Stomach (tissue), 9 donors: ENCODE results near the gene DAB1. TPM values are rescaled to one million over a fixed set of nuclear protein-coding genes. Genes with fewer than 3 reads are reported as not detected.

ENCODE experiments used
- DNase-seq, 2 donors: peaks; one replicate each; pipeline versions ENCODE4 v3.0.0 to v3.0.0-alpha.2; 2013 to 2019
- H3K27ac ChIP-seq, 5 donors: fragments of 200-600 bp in 4 of 5; sonication (generic) in 4 of 5; one replicate each; pipeline ENCODE4 v1.5.1; 2013 to 2019; ENCODE audit warnings: mild to moderate bottlenecking in 1 of 5, moderate library complexity in 1 of 5
- H3K27me3 ChIP-seq, 3 donors: fragments of 200-600 bp; sonication (generic); one replicate each; pipeline ENCODE4 v1.5.1; 2017 to 2019; ENCODE audit warnings: mixed run types in 1 of 3
- H3K36me3 ChIP-seq, 4 donors: fragments of 200-600 bp; sonication (generic); 1 replicate in 3 of 4; 2 replicates in 1 of 4; pipeline ENCODE4 v1.5.1; 2016 to 2019
- H3K4me1 ChIP-seq, 4 donors: fragments of 200-600 bp; sonication (generic); one replicate each; pipeline ENCODE4 v1.5.1; 2016 to 2019
- H3K4me3 ChIP-seq, 4 donors: fragments of 200-600 bp; sonication (generic) in 3 of 4; one replicate each; pipeline ENCODE4 v1.5.1; 2016 to 2019; ENCODE audit warnings: mild to moderate bottlenecking in 1 of 4
- H3K9me3 ChIP-seq, 4 donors: fragments of 200-600 bp; sonication (generic); one replicate each; pipeline ENCODE4 v1.5.1; 2016 to 2019
- EP300 ChIP-seq: sonication (generic); formaldehyde crosslinking; IDR thresholded peaks from one replicate; pipeline ENCODE4 v1.6.1; 2017; ENCODE audit warnings: antibody characterized with exemption
- POLR2A ChIP-seq, 4 donors: fragments of 450-650 bp; IDR thresholded peaks; one replicate each; pipeline ENCODE4 v1.6.1; 2016; ENCODE audit warnings: antibody characterized with exemption in 4 of 4, control low read depth in 2 of 4, mild to moderate bottlenecking in 1 of 4, moderate library complexity in 1 of 4
- POLR2AphosphoS5 ChIP-seq, 3 donors: sonication (generic); formaldehyde crosslinking; IDR thresholded peaks; one replicate each; pipeline ENCODE4 v1.6.1; 2016; ENCODE audit warnings: antibody characterized with exemption in 3 of 3
- WGBS, 5 donors: extraction: QIAGEN DNeasy Blood & Tissue Kit in 3 of 5; methylation state at CpG; one replicate each; pipeline versions ENCODE4 v1.1.5 to v1.1.7; 2013 to 2018; 5-methylcytosine and 5-hydroxymethylcytosine counted together
- intact Hi-C: fragments of 100-400 bp; cut with DNase I; formaldehyde crosslinking; loops from one replicate; pipeline ENCODE4 v1.15.1; 2023; ENCODE audit warnings: low total_unique reads
- polyA plus RNA-seq, 3 donors: library from polyadenylated mRNA; stranded (reverse); fragments of 200-250 nt; gene quantifications; one replicate each; pipeline ENCODE4 v1.2.3, GENCODE V29; 2013
- total RNA-seq, 5 donors: library from RNA; depleted of rRNA; stranded (reverse); fragments of >200 nt; gene quantifications; one replicate each; pipeline versions ENCODE4 v1.1.0 to v1.2.3, GENCODE V29; 2014 to 2016
- TF ChIP-seq, protein P1 (sequence below), 7 experiments: fragments of 450-650 bp in 4 of 7; fragments of 200-600 bp in 3 of 7; sonication (generic) in 3 of 7; IDR thresholded peaks; one replicate each; pipeline ENCODE4 v1.5.1; 2016 to 2019; ENCODE audit warnings: antibody characterized with exemption in 7 of 7, control low read depth in 2 of 7, mild to moderate bottlenecking in 1 of 7
- donor health status: healthy with polysubstance abuse.
- donor health status: Bipolar disorder and iron deficiency.
- donor health status: healthy.

Gene DAB1
- total and polyA plus RNA-seq, 8 donors: under 0.01 to 3.5 (median 0.61) TPM; not detected in 1

DNA sequence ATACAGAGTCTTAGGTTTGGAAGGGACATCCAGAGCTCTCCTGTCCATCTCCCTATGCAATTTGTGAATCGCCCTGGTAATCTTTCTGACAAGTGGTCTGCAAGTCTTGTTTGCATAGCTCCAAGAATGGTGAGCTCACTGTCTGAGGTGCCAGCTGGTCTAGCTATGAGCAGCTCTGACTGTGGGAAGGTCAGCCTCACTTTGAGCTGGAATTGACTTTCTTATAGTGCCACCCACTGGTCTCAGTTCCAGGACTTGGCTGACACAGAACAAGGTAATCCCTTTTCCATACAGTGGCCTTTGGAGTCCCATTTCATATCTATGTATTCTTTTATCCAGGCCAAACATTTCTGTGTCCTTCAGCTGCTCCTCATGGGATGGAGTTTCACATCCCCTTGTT is 362.5 kb downstream of the DAB1 start:
- H3K27ac ChIP-seq: no peak overlapping the region
- H3K9me3 ChIP-seq: no peaks in the 10 kb centered on the region
- H3K36me3 ChIP-seq: no peaks in the 10 kb centered on the region
- WGBS, 5 donors: 28 to 60% (median 44%) methylated on average over 1 of the region's 1 CpG
- no peak overlapping the region for H3K4me3 ChIP-seq
- TF ChIP-seq POLR2AphosphoS5 (IDR thresholded peaks at IDR 0.05): no peak
- TF ChIP-seq, protein P1, sequence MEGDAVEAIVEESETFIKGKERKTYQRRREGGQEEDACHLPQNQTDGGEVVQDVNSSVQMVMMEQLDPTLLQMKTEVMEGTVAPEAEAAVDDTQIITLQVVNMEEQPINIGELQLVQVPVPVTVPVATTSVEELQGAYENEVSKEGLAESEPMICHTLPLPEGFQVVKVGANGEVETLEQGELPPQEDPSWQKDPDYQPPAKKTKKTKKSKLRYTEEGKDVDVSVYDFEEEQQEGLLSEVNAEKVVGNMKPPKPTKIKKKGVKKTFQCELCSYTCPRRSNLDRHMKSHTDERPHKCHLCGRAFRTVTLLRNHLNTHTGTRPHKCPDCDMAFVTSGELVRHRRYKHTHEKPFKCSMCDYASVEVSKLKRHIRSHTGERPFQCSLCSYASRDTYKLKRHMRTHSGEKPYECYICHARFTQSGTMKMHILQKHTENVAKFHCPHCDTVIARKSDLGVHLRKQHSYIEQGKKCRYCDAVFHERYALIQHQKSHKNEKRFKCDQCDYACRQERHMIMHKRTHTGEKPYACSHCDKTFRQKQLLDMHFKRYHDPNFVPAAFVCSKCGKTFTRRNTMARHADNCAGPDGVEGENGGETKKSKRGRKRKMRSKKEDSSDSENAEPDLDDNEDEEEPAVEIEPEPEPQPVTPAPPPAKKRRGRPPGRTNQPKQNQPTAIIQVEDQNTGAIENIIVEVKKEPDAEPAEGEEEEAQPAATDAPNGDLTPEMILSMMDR (IDR thresholded peaks at IDR 0.05): peak in 1 of 7 experiments; percentile 12
- TF ChIP-seq POLR2A (IDR thresholded peaks at IDR 0.05): no peak
- no peak for TF ChIP-seq EP300
- intact Hi-C loops: loop anchor here (10.0 kb wide), 1 partner anchor 237 kb away; no protein-coding TSS in a partner anchor
- no peaks in the 10 kb centered on the region for H3K27me3 ChIP-seq
- peak; percentile 30 to 60 for DNase-seq
- H3K4me1 ChIP-seq: no peaks in the 10 kb centered on the region

DNA sequence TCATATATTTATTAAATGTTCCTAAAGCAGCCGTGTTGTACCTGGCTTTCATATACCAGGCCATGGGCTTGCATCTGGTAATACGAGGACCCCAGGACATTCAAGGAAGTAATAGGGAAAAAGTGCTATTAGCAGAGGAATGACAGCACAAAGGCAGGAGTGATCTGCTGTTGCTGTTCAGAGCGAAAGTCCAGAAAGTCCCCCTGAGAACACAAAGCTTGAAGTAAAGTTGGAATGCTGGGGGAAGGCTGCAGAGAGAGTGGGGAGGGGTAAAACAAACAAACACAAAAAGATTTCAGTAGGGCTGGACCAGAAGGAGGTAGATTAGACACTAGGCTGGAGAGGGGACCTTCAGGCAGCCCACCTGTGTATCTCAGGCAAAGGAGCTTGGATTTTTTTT is 363.4 kb downstream of the DAB1 start:
- no peaks in the 10 kb centered on the region for H3K36me3 ChIP-seq
- 83 to 92% (median 87%) methylated on average over 3 of the region's 3 CpGs for WGBS, 5 donors
- TF ChIP-seq EP300: no peak
- TF ChIP-seq, protein P1 (IDR thresholded peaks at IDR 0.05): no peak
- TF ChIP-seq POLR2AphosphoS5 (IDR thresholded peaks at IDR 0.05): no peak
- H3K27ac ChIP-seq: no peak overlapping the region
- DNase-seq: no peak
- no peak overlapping the region for H3K4me3 ChIP-seq
- H3K4me1 ChIP-seq: no peaks in the 10 kb centered on the region
- no peaks in the 10 kb centered on the region for H3K9me3 ChIP-seq
- intact Hi-C loops: loop anchor here (10.0 kb wide), 1 partner anchor 236 kb away; no protein-coding TSS in a partner anchor
- H3K27me3 ChIP-seq: no peaks in the 10 kb centered on the region

DNA sequence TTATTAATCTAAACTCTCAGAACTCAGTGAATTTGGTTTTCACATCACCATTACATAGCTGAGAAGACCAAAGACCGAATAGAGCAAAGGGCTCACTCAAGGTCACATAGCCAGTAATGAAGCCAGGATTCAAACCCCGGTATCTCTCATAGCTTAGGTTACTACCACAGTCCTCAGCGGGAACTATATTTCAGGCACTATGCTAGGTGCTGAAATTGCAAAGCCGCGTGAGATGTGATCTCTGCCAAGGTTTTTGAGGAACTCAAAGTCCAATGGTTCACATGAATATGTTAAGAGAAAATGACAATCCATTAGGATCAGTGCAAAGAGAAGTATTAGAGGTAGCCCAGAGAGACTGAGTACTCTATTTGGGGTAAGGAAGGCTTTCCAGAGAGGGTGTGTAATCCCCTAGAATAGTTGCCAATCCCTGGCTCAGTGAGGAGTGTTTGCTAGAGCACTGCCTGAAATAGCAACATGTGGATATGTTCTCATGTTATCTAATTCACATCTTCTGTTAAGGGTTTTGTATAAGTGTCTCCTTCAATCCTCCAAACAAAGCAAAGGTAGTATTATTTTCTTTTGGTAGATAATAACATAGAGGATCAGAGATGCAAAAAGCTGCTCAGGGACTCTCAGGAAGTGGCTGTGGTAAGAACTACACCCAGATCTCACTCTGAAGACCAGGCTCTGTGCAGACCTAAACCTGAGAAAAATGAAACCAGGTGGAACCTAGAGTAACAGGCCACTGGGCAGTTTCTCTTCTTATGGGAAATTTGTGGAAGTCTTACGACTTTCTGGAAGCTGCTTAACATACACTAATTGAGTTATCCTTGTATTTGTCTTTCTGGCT is 365.0 kb downstream of the DAB1 start:
- TF ChIP-seq POLR2AphosphoS5 (IDR thresholded peaks at IDR 0.05): no peak
- TF ChIP-seq, protein P1 (IDR thresholded peaks at IDR 0.05): no peak
- TF ChIP-seq EP300: no peak
- no peak for TF ChIP-seq POLR2A (IDR thresholded peaks at IDR 0.05)
- intact Hi-C loops: no loop called here
- H3K36me3 ChIP-seq: no peaks in the 10 kb centered on the region

DNA sequence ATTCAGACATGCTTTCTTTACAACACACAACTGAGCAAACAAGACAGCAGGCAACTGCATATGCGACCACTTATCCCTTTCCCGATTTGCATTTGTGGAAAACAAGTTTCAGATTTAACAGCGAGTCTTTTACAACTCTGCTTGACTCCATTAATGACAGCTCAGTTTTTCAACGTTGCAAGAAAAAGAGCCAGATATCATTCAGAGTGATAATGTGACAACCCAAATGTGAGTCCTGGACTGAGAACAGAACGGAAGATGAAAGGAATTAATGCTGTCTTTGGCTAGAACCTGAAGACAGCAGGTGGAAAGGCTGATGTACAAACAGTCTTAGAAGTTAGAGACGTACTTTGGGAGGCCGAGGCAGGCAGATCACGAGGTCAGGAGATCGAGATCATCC is 375.0 kb downstream of the DAB1 start:
- no peak overlapping the region for H3K27ac ChIP-seq
- H3K4me3 ChIP-seq: no peak overlapping the region
- no peaks in the 10 kb centered on the region for H3K9me3 ChIP-seq
- 69 to 76% (median 74%) methylated on average over 9 of the region's 9 CpGs for WGBS, 5 donors
- H3K36me3 ChIP-seq: no peaks in the 10 kb centered on the region
- no peaks in the 10 kb centered on the region for H3K4me1 ChIP-seq
- TF ChIP-seq POLR2A (IDR thresholded peaks at IDR 0.05): no peak
- TF ChIP-seq, protein P1 (IDR thresholded peaks at IDR 0.05): no peak
- no peak for TF ChIP-seq EP300
- TF ChIP-seq POLR2AphosphoS5 (IDR thresholded peaks at IDR 0.05): no peak
- H3K27me3 ChIP-seq: no peaks in the 10 kb centered on the region
- intact Hi-C loops: no loop called here
- no peak for DNase-seq

More for the DNA sequence above, 365.0 kb downstream of the DAB1 start:
- Histone ChIP-seq H3K4me1 (no peaks in the 10 kb centered on the region), H3K4me3 (no peak overlapping the region), H3K27me3 (no peaks in the 10 kb centered on the region), H3K27ac (no peak overlapping the region), H3K9me3 (no peaks in the 10 kb centered on the region)
- WGBS, 5 donors: 78 to 90% (median 90%) methylated on average over 6 of the region's 6 CpGs
- no peak for DNase-seq
